ENCODE data around the gene GJB5. TPM values are rescaled to one million over a fixed set of nuclear protein-coding genes. Genes with fewer than 3 reads are reported as not detected.
"Not testable (repeated sequence)": the region's sequence is repeated elsewhere in the genome, so short reads cannot be mapped to it uniquely, and the experiment has no call there.

GJB5 gene
- total RNA-seq, result not detected in 2 replicates

- no peak for DNase-seq (ENCODE audit: low read depth, low spot score)
These were observed at the start of gene GJB5 for GRCh38 chr1:34754964-34755637. GJB5 (plus strand) TSS chr1:34755047; CDS start chr1:34757331, 2,284 bp downstream.

GRCh38 chr1:34705077-34705476 lies 49.8 kb upstream of the GJB5 start:
- no peak for DNase-seq (ENCODE audit: low read depth, low spot score)

DNA sequence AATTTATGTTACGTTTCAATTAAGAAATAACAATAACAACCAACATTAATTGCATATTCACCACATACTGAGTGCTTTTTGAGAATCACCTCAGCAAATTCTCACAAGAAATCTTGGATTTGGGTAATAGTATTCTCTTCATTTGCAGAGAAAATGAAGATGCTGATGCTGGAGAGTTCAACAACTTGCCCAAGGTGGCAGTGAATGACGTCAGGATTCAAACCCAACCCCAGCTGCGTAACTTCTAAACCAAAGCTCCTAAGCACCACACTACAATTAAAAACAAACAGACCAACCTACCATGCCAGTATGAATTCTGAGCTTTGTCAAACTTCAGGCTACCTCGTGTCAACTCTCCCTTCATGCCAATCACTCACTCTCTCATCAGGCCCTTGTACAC lies 46.7 kb upstream of the GJB5 start:
- DNase-seq (ENCODE audit: low read depth, low spot score), result no peak

DNA sequence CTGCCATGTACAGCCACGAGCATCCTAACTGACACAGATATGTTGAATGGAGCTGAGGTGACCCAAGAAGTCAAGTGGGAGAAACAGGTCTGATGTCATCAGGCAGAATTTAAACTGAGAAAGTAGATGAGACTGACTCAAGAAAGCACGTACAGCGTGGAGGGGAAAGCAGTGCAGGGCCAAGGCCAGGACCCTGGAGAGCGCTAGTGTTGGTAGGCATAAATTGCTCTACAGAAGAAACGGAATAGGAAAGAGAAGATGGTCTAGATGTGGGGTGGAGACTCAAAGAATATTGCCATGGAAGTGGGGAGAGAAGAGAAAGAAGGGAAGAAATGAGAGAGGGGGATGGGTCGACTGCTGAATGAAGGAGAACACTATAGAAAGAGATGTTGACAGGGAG lies 45.3 kb upstream of the GJB5 start:
- no peak for DNase-seq (ENCODE audit: low read depth, low spot score)

- DNase-seq (ENCODE audit: low read depth, low spot score), result no peak
These were observed 44.0 kb upstream of the GJB5 start for GRCh38 chr1:34710812-34711211.

DNA sequence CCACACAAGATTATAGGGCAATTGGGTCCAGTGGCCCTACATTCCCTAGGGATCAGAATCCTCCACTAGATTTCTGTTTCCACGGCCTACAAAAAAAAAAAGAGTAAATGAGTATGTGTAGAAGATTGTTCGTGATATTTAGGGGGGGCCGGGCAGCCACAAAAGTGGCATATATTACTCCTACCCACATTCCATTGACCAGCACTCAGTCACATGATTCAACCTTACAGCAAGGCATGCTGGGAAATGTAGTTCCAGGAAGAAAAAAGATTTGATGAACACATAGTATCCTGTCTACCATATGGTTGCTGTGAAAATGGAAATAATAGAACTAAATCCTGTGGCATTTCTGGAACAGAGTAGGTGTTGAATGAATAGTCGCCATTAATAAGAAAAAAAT lies 43.4 kb upstream of the GJB5 start:
- DNase-seq (ENCODE audit: low read depth, low spot score), result no peak

DNA sequence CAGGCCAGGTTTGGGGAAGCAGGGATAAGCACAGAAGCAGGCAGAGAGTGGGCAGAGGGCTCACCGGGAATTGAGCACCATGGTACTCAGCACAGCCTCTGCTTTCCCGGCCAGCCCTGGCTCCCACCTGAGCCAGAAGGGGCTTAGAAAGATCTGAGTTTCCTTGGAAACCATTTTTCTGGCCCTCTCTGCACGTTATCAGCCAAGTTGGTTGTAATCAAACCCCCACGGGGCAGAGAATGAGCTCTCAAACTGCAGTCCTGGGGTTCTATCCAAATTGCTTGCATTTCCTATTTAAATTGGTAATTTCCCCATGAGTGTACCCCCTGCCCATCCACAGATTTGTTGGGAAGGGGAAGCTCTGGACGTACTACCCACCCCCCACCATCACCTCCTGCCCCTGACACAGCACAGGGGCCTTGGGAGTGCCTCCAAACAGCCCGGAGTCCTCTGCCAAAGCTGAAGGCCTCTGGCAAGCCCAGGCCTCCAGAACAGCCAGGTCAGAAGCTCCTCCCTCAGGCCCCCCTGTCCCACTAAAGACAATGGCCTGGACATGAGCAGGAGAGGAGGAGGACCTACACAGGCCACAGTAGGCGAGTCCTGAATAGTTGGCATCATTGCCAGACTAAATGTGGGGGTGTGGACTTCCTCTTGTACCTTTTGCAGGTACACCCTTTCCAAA lies 42.7 kb upstream of the GJB5 start:
- DNase-seq (ENCODE audit: low read depth, low spot score), result no peak

- DNase-seq (ENCODE audit: low read depth, low spot score), result no peak
These were observed 41.4 kb upstream of the GJB5 start for GRCh38 chr1:34713443-34713842.

DNA sequence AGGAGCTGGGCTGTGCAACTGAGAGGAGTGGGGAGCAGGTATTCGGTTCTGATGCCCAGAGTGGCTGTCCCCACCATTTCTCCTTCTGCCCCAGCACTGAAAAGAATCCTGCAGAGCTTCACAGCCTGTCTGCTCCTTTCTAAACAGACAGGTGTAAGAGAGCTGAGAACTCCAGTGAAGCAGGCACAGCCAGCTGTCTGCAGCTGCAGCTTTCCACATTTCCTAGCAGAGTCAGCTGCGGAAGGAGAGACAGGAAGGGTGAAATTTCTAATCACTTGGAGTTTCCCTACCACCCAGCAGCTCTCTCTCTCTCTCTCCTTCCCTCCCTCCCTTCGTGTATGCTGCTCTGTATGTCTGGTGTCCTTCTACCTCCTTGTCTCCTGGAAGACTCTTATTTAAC lies 40.5 kb upstream of the GJB5 start:
- DNase-seq (ENCODE audit: low read depth, low spot score), result no peak

DNA sequence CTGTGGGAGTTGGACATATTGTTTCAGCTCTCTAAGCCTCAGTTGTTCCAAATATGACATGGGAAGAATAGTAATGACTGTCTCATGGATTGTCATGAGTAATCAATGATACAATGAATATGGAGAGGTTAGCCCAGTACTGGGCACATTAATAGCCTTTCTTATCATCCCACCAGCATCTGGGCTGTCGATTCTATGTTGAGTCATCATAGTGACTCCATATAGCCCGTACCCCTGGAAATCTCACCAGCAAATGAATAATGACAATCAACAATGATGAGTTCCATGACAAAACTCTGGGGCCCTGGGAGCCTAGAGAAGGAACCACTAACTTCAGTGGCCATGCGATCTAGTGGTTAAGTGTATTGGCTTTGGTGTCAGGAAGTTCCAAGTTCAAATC lies 39.7 kb upstream of the GJB5 start:
- no peak for DNase-seq (ENCODE audit: low read depth, low spot score)

DNA sequence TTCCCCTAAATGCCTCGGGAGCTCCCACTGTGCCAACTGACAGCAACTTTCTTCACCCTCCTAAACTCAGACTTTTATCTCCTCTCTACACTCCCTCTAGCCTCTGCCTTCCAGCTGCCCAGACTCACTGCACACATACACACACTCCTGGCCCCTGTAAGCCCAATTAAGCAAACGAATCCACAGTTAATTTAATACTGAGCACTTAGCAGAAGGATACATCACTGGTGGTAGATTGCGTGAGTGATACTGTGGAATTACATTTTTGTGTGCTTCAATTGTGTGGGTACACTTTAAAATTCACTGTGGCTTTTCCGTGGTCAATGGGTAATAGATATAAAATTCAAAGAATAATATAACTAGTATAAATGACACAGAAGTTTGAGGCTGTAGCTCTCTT lies 33.6 kb upstream of the GJB5 start:
- no peak for DNase-seq (ENCODE audit: low read depth, low spot score)

- DNase-seq (ENCODE audit: low read depth, low spot score), result no peak
These were observed 33.0 kb upstream of the GJB5 start for GRCh38 chr1:34721646-34722355.

- DNase-seq (ENCODE audit: low read depth, low spot score), result no peak
These were observed 28.0 kb upstream of the GJB5 start for GRCh38 chr1:34726861-34727260.

- no peak for DNase-seq (ENCODE audit: low read depth, low spot score)
These were observed 24.4 kb upstream of the GJB5 start for GRCh38 chr1:34730485-34730884.

GRCh38 chr1:34732831-34733230 lies 22.0 kb upstream of the GJB5 start:
- DNase-seq (ENCODE audit: low read depth, low spot score), result not testable (repeated sequence)

DNA sequence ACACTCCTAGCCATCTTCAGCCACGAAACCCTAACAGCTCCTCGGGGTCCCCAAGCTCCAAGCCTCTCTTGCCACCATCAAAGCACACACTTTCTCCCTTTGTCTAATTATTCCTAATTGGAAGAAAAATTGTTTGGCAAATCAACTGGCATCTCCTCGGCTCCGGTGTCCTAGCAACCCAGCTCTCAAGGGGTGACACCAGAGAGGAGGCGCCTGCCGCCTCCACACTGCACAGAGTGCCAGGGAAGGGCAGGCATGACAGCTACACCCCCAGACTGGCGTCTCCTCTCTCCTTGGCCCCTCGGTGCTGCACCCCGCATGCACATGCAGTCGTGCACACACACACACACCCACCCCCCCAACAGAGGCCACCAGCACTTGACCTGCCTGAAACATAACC lies 18.2 kb upstream of the GJB5 start:
- no peak for DNase-seq (ENCODE audit: low read depth, low spot score)

- not testable (repeated sequence) for DNase-seq (ENCODE audit: low read depth, low spot score)
These were observed 17.6 kb upstream of the GJB5 start for GRCh38 chr1:34737236-34737635.

DNA sequence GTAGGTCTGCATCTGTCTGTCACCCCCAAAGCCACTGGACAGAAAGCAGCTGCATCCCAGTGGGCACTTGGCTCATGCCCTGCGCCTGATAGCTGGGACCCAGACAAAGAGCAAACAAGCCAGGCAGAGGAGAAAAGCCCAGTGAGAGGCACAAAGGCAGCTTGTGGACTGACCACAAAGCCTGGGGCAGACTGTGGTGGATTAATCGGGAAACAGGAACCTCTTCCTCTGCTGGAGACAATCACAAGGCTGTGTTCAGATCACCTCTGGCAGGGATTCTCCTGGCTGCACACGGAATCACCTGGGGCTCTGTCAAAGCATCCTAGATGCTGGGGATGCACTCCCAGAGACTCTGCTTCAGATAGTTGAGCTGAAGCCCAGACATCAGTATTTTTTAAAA lies 15.2 kb upstream of the GJB5 start:
- no peak for DNase-seq (ENCODE audit: low read depth, low spot score)

GRCh38 chr1:34740161-34740868 lies 14.5 kb upstream of the GJB5 start:
- DNase-seq (ENCODE audit: low read depth, low spot score), result no peak

GRCh38 chr1:34742667-34743270 lies 12.1 kb upstream of the GJB5 start:
- peak; percentile 11 for DNase-seq (ENCODE audit: low read depth, low spot score)

GRCh38 chr1:34743775-34744174 lies 11.1 kb upstream of the GJB5 start:
- no peak for DNase-seq (ENCODE audit: low read depth, low spot score)

DNA sequence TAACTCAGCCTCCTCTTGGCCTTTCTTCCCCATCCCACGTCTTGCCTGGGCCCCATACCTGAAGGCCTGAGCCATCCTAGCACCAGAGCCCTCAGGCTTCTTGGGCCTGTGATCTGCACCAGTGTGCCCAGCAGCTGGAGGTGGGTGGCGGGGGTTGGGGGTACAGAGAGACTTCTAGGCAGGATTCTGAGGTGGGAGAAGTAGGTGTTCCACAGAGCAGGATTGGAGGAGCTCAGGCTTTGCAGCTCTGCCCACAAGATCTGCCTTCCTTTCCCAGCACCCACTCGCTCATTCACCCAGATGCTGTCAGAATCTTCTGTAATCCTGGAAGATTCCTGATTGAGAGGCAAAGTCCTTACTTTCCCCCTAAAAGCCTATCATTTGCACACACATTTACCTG lies 10.0 kb upstream of the GJB5 start:
- DNase-seq (ENCODE audit: low read depth, low spot score), result no peak

All from pulmonary artery endothelial cell (primary cell).